Measurements from ENCODE around the gene PPP1R15A. TPM values are rescaled to one million over a fixed set of nuclear protein-coding genes. Genes with fewer than 3 reads are reported as not detected.

Gene PPP1R15A
- total RNA-seq = 10 to 100 TPM; 60.8 to 65.4 TPM

DNA sequence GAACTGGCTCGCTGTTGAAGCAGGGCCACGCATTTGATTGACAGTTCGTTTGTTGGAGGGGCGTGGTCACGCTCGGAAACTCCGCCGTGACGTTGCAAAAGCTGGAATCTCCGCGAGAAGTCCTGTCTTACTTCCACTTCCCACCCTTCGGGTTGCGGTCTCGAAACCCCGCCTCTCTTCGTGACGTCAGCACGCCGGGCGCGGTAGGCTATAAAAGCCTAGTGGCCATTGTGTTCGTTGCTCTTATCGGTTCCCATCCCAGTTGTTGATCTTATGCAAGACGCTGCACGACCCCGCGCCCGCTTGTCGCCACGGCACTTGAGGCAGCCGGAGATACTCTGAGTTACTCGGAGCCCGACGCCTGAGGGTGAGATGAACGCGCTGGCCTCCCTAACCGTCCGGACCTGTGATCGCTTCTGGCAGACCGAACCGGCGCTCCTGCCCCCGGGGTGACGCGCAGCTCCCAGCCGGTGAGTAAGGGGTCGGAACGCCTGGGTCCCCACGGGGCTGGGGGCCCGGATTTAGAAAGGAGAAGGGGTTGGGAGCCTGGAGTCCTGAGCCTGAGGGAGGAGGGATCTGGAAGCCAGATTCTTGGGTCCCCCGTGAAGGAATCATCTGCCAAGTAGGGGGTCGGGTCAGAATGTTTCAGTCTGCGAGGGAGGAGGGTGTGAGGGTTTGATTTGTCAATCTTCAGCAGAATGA lies at the start of gene PPP1R15A:
TSS of gene PPP1R15A (plus strand) at position 240 of the 702 bp plus-strand sequence. CDS start 813 bp downstream, outside the sequence.
- DNase-seq = peak; percentile 95
- peaks cover 42% of the 10 kb centered on the region for H3K36me3 Mint-ChIP-seq

DNA sequence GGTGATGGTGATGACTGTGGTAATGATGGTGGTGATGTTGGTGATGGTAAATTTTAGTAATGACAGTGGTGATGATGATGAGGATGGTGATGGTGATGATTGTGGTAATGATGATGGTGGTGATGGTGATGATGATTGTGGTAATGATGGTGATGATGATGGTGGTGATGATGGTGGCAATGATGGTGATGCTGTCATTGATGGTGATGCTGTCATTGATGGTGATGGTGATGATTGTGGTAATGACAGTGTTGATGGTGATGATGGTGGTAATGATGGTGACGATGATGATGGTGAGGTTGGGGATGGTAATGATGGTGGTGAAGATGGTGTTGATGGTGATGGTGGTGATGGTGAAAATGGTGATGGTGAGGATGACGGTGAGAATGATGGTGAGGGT lies 49.7 kb upstream of the PPP1R15A start:
- Mint-ChIP-seq H3K4me3 (no peak overlapping the region), H3K27ac (no peak overlapping the region), H3K27me3 (no peaks in the 10 kb centered on the region), H3K36me3 (no peaks in the 10 kb centered on the region), H3K4me1 (no peaks in the 10 kb centered on the region), H3K9me3 (no peaks in the 10 kb centered on the region)
- no peak for DNase-seq

More for the DNA sequence above, at the start of gene PPP1R15A:
- Mint-ChIP-seq H3K9me3 (no peaks in the 10 kb centered on the region), H3K4me1 (peaks cover 40% of the 10 kb centered on the region), H3K27me3 (no peaks in the 10 kb centered on the region), H3K4me3 (peak within 1 kb of the TSS; percentile 99), H3K27ac (peak within 1 kb of the TSS; percentile 100)

DNA sequence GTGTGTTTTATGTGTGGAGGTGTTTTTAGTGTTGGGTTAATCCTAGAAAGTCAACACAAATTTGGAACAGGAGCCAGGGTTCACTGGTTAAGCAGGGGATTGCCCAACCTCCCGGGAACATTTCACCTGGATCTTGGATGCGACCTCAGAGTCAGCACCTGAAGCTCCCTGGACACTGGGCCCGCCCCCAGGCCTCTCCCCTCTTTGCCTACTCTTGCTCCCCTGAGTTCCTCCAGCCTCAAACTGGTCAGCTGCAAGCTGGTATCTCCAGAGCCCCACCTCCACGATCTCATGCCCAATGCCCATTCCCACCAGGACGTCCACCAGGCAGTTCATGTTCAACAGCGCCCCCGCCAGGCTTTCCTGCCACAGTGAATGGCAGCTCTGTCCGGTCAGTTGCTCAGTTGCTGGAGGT lies 45.6 kb upstream of the PPP1R15A start:
- Mint-ChIP-seq H3K36me3 (no peaks in the 10 kb centered on the region), H3K27me3 (no peaks in the 10 kb centered on the region), H3K4me1 (no peaks in the 10 kb centered on the region), H3K9me3 (no peaks in the 10 kb centered on the region), H3K4me3 (no peak overlapping the region), H3K27ac (no peak overlapping the region)
- no peak for DNase-seq

DNA sequence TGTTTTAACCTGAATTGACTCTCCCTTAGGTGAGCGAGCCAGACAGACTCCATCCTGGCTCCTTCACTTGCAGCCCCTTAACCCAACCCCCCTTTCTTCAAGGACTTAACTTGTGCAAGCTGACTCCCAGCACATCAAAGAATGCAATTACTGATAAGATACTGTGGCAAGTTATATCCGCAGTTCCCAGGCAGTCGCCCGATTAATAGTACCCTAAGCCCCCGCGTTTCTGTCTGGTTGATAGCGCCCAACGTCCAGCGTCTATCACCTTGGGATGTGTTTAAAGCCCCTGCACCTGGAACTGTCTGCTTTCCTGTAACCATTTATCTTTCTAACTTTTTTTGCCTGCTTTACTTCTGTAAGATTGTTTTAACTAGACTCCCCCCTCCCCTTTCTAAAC lies 42.1 kb upstream of the PPP1R15A start:
- no peak for DNase-seq
- no peak overlapping the region for H3K27ac Mint-ChIP-seq
- H3K36me3 Mint-ChIP-seq = no peaks in the 10 kb centered on the region
- no peak overlapping the region for H3K4me3 Mint-ChIP-seq
- H3K4me1 Mint-ChIP-seq = no peaks in the 10 kb centered on the region
- H3K27me3 Mint-ChIP-seq = no peaks in the 10 kb centered on the region
- H3K9me3 Mint-ChIP-seq = no peaks in the 10 kb centered on the region

DNA sequence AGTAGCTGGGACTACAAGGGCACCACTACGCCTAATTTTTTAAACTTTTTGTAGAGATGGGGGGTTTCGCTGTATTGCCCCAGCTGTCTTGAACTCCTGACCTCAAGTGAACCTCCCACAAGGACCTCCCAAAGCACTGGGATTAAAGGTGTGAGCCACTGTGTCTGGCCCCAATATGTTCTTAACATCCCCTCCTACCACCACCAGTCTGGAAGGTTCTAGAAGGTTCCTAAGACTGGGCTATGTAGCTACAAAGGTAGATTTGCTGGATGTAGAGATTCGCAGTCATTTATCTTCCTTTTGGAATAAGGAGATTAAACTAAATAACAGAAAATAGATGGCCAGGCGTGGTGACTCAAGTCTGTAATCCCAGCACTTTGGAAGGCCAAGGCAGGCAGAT lies 41.3 kb upstream of the PPP1R15A start:
- H3K36me3 Mint-ChIP-seq = no peaks in the 10 kb centered on the region
- DNase-seq = no peak
- no peak overlapping the region for H3K4me3 Mint-ChIP-seq
- no peaks in the 10 kb centered on the region for H3K9me3 Mint-ChIP-seq
- H3K27me3 Mint-ChIP-seq = no peaks in the 10 kb centered on the region
- H3K27ac Mint-ChIP-seq = no peak overlapping the region
- peaks cover 6% of the 10 kb centered on the region for H3K4me1 Mint-ChIP-seq

DNA sequence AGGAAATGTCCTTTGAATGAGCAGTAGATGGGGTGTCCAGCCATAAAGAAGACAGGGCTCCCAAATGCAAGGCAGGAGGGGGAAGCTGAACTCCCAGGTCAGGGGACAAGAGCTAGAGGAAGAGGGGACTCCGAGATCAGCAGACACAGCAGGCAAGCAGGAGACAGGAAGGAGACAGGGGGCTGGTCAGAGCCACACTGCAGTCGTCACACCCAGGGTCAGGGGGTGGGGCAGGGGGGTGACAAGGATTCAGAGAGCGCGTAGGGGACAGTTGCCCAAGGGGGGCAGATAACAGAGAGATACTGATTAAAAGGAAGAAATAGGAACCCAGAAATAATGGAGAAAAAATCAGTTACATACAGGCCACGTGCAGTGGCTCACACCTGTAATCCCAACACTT lies 39.2 kb upstream of the PPP1R15A start:
- no peak overlapping the region for H3K4me3 Mint-ChIP-seq
- no peak overlapping the region for H3K27ac Mint-ChIP-seq
- H3K9me3 Mint-ChIP-seq = no peaks in the 10 kb centered on the region
- H3K36me3 Mint-ChIP-seq = no peaks in the 10 kb centered on the region
- peaks cover 10% of the 10 kb centered on the region for H3K27me3 Mint-ChIP-seq
- peaks cover 19% of the 10 kb centered on the region for H3K4me1 Mint-ChIP-seq
- DNase-seq = no peak

DNA sequence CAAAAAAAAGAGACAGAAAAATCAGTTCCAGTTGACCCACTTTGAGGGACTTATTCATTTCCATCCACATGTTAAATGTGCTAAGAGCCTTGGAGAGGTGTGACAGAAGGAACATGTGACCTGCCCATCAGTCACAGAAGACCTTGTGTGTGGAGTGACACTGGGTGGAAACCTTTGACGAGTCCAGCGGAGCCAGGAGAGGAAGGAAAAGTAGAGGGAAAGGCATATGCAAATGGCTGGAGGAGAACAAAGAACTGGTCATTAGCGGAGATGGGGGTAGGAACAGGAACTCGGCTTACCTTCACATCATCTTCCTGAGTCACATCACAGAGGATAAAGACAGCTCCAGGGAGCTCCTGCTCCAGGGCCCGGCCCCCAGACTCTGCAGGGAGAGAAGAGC lies 38.2 kb upstream of the PPP1R15A start:
- Mint-ChIP-seq H3K27ac (peak overlapping the region; percentile 13), H3K4me3 (no peak overlapping the region), H3K9me3 (no peaks in the 10 kb centered on the region), H3K27me3 (peaks cover 10% of the 10 kb centered on the region), H3K4me1 (peaks cover 19% of the 10 kb centered on the region), H3K36me3 (no peaks in the 10 kb centered on the region)
- DNase-seq = no peak

DNA sequence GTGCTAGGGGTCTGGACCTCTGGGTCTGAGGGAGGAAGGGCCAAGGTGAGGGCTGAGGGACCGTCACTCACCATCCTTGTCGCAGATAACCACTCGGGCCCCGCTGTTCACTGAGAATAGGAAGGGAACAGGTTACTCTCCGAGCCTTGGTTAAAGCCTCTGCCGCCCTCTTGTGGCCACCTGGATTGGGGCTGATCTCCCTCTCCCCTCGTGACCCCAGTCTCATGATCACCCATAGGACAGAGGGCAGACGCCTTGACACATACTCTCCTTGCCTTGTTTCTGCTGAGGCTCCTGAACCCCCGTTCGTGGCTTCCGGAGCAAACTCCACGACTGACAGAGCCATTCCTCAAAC lies 36.5 kb upstream of the PPP1R15A start:
- H3K36me3 Mint-ChIP-seq = no peaks in the 10 kb centered on the region
- H3K4me1 Mint-ChIP-seq = peaks cover 19% of the 10 kb centered on the region
- H3K27ac Mint-ChIP-seq = peak overlapping the region; percentile 75
- H3K4me3 Mint-ChIP-seq = peak overlapping the region; percentile 83
- no peaks in the 10 kb centered on the region for H3K9me3 Mint-ChIP-seq
- H3K27me3 Mint-ChIP-seq = peaks cover 10% of the 10 kb centered on the region
- DNase-seq = peak; percentile 89

DNA sequence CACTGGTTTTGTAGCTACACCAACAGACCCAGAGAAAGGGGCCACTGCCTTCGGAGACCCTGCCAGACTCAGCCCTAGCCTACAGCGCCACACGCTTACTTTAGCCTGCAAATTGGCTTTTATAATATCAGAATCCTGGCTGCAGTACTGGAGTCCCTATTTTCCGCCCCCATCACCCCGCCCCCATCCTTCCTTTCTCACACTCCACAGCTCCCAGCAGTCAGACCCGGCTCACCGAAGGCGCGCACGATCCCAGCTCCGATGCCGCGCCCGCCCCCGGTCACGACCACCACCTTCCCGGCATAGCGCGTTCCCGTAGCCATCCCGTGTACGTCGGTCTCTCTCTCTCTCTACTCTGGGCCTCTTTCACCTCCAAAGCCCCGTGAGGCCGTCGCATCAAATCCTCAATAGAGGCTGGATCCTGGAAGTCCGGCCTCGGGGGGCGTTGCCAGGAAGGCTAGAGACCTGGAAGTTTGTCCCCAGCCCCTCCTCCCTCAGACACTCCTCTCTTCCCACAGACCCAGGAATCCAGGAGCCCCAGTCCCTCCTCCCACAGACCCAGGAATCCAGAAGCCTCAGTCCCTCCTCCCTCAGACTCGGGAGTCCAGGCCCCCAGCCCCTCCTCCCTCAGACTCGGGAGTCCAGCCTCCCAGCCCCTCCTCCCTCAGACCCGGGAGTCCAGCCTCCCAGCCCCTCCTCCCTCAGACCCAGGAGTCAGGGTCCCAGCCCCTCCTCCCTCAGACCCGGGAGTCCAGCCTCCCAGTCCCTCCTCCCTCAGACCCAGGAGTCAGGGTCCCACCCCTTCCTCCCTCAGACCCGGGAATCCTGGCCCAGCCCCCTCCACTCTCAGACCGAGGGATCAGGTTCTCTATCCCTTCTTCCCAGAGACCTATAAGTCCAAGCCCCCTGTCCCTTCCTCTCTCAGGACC lies 35.9 kb upstream of the PPP1R15A start, which contains the start of gene HSD17B14:
TSS of gene HSD17B14 (minus strand) at position 403 of the 929 bp plus-strand sequence. CDS start at position 323, 80 bp downstream.
- H3K9me3 Mint-ChIP-seq = no peaks in the 10 kb centered on the region

DNA sequence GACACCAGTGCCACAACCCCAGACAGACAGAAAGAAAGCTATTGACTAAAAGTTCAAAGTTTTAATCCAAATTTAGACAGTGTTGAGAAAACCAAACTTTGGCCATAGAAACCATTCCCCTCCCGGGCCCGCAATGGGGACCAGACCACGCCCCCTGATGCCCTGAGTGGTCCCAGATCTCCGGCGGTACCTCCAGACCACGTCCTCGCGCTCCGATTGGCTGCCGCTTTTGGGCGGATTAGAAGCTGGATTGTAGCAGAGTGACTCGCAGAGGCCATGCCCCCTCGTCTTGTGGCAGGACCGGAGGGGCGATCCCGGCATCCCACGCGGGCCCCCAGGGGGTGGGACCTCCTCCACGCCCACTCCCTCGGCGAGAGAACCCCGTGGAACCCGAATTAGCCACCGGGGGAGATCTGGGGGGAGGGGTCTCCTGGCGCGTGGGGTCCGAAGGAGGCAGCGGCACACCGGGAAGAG lies 35.1 kb upstream of the PPP1R15A start:
- Mint-ChIP-seq H3K4me1 (peaks cover 19% of the 10 kb centered on the region), H3K4me3 (peak overlapping the region; percentile 83), H3K36me3 (no peaks in the 10 kb centered on the region), H3K27me3 (peaks cover 10% of the 10 kb centered on the region), H3K27ac (peak overlapping the region; percentile 25), H3K9me3 (no peaks in the 10 kb centered on the region)
- peak; percentile 88 for DNase-seq

More for the DNA sequence above, 35.9 kb upstream of the PPP1R15A start, which contains the start of gene HSD17B14:
- Mint-ChIP-seq H3K4me3 (peak within 1 kb of the TSS; percentile 83), H3K27me3 (peaks cover 10% of the 10 kb centered on the region), H3K36me3 (no peaks in the 10 kb centered on the region), H3K27ac (peak within 1 kb of the TSS; percentile 75), H3K4me1 (peaks cover 19% of the 10 kb centered on the region)
- DNase-seq = no peak

DNA sequence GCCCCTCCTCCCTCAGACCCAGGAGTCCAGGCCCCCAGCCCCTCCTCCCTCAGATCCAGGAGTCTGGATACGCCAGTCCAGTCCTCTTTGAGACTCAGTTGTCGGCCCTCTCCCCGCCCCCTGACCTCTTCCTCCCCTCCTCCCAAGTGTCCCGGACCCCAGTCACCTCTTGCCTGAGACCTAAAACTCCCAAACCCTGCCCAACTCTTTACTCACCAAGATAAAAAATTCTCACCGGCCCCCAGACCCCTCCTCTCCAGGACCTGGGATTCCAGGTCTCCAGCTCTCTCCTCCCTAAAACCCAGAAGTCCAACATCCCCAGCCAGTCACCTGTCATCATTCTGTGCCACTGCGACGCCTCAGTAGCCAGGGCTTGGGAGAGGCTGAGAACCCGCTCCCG lies 34.5 kb upstream of the PPP1R15A start:
- Mint-ChIP-seq H3K9me3 (no peaks in the 10 kb centered on the region), H3K4me1 (peaks cover 19% of the 10 kb centered on the region), H3K27ac (no peak overlapping the region), H3K36me3 (no peaks in the 10 kb centered on the region), H3K27me3 (peaks cover 10% of the 10 kb centered on the region), H3K4me3 (peak overlapping the region; percentile 14)
- DNase-seq = no peak

DNA sequence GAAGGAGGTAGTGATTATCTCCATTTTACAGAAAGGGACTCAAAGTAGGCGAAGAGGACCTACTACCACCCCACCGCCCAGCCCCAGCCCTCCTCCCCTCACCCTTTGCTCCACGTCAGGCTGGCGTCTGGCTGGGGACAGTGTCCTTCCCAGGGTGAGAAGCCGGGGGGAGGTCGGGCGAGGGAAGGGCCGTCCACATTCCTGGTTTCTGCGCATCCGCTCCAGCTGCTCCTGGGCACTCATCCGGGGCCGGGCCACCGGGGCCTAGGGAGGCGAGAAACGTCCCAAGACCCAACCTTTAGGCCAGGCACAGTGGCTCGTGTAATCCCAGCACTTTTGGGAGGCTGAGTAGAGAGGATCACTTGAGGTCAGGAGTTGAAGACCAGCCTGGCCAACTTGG lies 31.2 kb upstream of the PPP1R15A start:
- Mint-ChIP-seq H3K27me3 (peaks cover 10% of the 10 kb centered on the region), H3K4me3 (no peak overlapping the region), H3K9me3 (no peaks in the 10 kb centered on the region), H3K36me3 (no peaks in the 10 kb centered on the region), H3K4me1 (peaks cover 13% of the 10 kb centered on the region), H3K27ac (no peak overlapping the region)
- no peak for DNase-seq

DNA sequence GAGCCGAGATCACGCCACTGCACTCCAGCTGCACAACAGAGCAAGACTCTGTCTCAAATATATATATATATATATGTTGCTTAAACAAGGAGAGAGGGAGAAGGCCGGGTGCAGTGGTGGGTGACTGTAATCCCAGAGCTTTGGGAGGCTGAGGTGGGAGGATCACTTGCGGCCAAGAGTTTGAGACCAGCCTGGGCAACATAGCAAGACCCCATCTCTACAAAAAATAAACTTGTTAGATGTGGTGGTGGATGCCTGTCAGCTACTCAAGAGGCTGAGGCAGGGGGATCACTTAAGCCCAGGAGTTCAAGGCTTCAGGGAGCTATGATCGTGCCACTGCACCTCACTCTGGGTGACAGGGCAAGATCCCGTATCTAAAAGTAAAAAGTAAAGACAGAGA lies 30.6 kb upstream of the PPP1R15A start:
- DNase-seq = no peak
- H3K9me3 Mint-ChIP-seq = no peaks in the 10 kb centered on the region
- H3K27me3 Mint-ChIP-seq = peaks cover 6% of the 10 kb centered on the region
- no peaks in the 10 kb centered on the region for H3K36me3 Mint-ChIP-seq
- H3K4me3 Mint-ChIP-seq = no peak overlapping the region
- H3K4me1 Mint-ChIP-seq = peaks cover 9% of the 10 kb centered on the region
- H3K27ac Mint-ChIP-seq = no peak overlapping the region

DNA sequence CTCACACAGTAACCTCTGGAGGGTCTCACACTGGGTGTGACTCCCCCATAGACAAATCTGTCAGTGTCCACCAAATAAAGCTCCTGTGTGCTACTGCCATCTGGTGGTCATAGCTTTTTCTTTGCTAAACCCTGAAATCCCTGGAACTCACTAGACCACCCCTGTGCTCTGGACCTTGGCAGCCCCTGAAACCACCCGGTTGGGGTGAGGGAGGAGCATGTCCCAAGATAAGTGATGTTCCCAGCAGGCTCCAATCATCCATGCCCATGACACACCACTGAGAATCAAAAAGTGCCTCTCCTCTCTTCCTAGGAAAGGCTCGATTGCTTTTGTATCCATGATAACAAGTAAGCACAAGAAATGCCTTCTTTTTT lies 29.4 kb upstream of the PPP1R15A start:
- peaks cover 2% of the 10 kb centered on the region for H3K4me1 Mint-ChIP-seq
- H3K4me3 Mint-ChIP-seq = no peak overlapping the region
- DNase-seq = peak; percentile 37
- H3K27me3 Mint-ChIP-seq = no peaks in the 10 kb centered on the region
- no peak overlapping the region for H3K27ac Mint-ChIP-seq
- no peaks in the 10 kb centered on the region for H3K36me3 Mint-ChIP-seq
- no peaks in the 10 kb centered on the region for H3K9me3 Mint-ChIP-seq

DNA sequence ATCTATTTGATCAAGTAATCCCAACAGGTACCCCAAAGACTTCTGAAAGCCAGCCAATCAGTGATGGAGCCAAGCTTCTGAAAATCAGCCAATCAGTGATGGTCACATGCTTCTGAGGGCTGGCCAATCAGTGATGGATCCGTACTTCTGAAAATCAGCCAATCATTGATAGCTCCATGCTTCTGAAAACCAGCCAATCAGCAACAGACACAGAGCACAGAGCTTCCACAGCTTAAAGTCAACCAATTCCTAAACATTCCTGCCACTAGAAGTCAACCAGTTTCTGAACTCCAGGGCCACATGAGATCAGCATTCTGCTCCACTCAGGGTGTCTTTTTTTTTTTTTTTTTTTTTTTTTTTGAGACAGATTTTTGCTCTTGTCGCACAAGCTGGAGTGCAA lies 27.7 kb upstream of the PPP1R15A start:
- no peak for DNase-seq
- no peaks in the 10 kb centered on the region for H3K9me3 Mint-ChIP-seq
- no peaks in the 10 kb centered on the region for H3K4me1 Mint-ChIP-seq

More for the DNA sequence above, 27.7 kb upstream of the PPP1R15A start:
- Mint-ChIP-seq H3K36me3 (no peaks in the 10 kb centered on the region), H3K27ac (no peak overlapping the region), H3K4me3 (no peak overlapping the region), H3K27me3 (no peaks in the 10 kb centered on the region)
